Thymus (tissue), 11 donors: ENCODE measurements around the gene NKTR. TPM values are rescaled to one million over a fixed set of nuclear protein-coding genes. Genes with fewer than 3 reads are reported as not detected.

Source experiments
- DNase-seq, 9 donors: peaks; one replicate each; pipeline ENCODE4 v3.0.0-alpha.2; 2013; ENCODE audit warnings: low spot score in 9 of 9, low read depth in 6 of 9, missing footprints in 1 of 9
- H3K27ac ChIP-seq, 2 donors: one replicate each; pipeline ENCODE4 v1.5.1; 2013; ENCODE audit warnings: control low read depth in 1 of 2, low read depth in 1 of 2, low read length in 1 of 2, mild to moderate bottlenecking in 1 of 2, moderate library complexity in 1 of 2
- H3K27me3 ChIP-seq, 2 donors: one replicate each; pipeline ENCODE4 v1.5.1; 2013; ENCODE audit warnings: low read length in 1 of 2; ENCODE audit not compliant: control insufficient read depth in 2 of 2, insufficient read depth in 1 of 2
- H3K36me3 ChIP-seq, 2 donors: one replicate each; pipeline ENCODE4 v1.5.1; 2013; ENCODE audit warnings: low read length in 1 of 2, mild to moderate bottlenecking in 1 of 2, moderate library complexity in 1 of 2; ENCODE audit not compliant: control insufficient read depth in 2 of 2, insufficient read depth in 2 of 2
- H3K4me1 ChIP-seq, 2 donors: one replicate each; pipeline ENCODE4 v1.5.1; 2013; ENCODE audit warnings: low read length in 2 of 2; ENCODE audit not compliant: control insufficient read depth in 2 of 2, insufficient read depth in 2 of 2
- H3K4me3 ChIP-seq, 2 donors: one replicate each; pipeline ENCODE4 v1.5.1; 2013; ENCODE audit warnings: low read length in 2 of 2, control low read depth in 1 of 2, mild to moderate bottlenecking in 1 of 2
- H3K9me3 ChIP-seq, 2 donors: one replicate each; pipeline ENCODE4 v1.5.1; 2013; ENCODE audit warnings: low read length in 1 of 2, mild to moderate bottlenecking in 1 of 2; ENCODE audit not compliant: control insufficient read depth in 2 of 2, insufficient read depth in 1 of 2
- WGBS: extraction: QIAGEN DNeasy Blood & Tissue Kit; methylation state at CpG from one replicate; pipeline ENCODE4 v1.1.7; 2013; 5-methylcytosine and 5-hydroxymethylcytosine counted together
- polyA plus RNA-seq: library from polyadenylated mRNA; stranded (reverse); fragments of 200-250 nt; gene quantifications from one replicate; pipeline ENCODE4 v1.2.3, GENCODE V29; 2013
- total RNA-seq: library from RNA; stranded (reverse); fragments of 120-200 nt; gene quantifications from one replicate; pipeline ENCODE4 v1.2.4, GENCODE V29; 2013
- donor health status: healthy.

The NKTR gene
- total and polyA plus RNA-seq, 2 donors: 32.1 to 52.9 TPM

DNA sequence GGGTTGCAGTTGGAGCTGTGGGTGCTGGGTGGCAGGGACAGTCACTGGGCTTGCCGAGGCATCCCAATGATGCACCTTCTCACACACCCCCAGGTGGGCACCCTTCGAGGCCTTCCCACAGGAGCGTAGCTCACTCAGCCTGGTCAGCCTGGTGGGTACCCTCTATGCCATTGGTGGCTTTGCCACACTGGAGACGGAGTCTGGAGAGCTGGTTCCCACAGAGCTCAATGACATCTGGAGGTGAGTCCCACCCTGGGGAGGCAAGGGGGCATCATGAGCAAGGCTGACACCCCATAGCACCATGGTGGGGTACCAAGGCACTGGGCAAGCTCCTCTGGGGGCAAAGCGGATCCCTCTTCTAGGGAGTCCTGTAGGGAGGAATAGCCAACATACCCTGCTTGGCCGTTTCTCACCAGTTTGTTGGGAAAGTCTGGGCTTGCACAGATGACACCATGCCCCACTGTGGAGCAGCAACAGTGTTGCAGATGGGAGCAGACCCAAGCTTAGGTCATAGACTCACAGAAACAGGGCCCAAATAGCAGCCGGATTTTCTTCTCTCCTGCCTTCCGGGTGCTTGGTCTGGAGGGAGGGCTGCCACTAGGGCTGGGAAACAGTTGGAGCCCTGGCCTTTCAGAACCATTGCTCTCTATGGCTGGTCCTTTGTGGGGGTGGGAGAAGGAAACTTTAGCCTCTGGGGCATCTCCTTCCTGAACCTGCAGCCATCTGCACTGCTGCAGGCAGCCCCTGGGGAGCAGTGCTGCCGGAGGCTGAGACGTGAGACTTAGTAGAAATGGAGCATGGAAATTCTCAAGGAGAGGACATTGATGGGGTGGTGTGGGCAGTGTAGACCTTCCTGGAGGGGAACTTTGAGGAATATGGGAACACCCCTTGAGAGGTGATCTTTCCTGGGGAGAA lies 90.5 kb downstream of the NKTR start:
- Histone ChIP-seq H3K36me3 (no peaks in the 10 kb centered on the region), H3K9me3 (peaks cover 0 to under 1% of the 10 kb centered on the region in 2 donors), H3K27me3 (peaks cover 6 to 25% of the 10 kb centered on the region in 2 donors), H3K4me3 (no peak overlapping the region), H3K27ac (no peak overlapping the region), H3K4me1 (no peaks in the 10 kb centered on the region)
- 91% methylated on average over 10 of the region's 10 CpGs for WGBS
- no peak for DNase-seq

DNA sequence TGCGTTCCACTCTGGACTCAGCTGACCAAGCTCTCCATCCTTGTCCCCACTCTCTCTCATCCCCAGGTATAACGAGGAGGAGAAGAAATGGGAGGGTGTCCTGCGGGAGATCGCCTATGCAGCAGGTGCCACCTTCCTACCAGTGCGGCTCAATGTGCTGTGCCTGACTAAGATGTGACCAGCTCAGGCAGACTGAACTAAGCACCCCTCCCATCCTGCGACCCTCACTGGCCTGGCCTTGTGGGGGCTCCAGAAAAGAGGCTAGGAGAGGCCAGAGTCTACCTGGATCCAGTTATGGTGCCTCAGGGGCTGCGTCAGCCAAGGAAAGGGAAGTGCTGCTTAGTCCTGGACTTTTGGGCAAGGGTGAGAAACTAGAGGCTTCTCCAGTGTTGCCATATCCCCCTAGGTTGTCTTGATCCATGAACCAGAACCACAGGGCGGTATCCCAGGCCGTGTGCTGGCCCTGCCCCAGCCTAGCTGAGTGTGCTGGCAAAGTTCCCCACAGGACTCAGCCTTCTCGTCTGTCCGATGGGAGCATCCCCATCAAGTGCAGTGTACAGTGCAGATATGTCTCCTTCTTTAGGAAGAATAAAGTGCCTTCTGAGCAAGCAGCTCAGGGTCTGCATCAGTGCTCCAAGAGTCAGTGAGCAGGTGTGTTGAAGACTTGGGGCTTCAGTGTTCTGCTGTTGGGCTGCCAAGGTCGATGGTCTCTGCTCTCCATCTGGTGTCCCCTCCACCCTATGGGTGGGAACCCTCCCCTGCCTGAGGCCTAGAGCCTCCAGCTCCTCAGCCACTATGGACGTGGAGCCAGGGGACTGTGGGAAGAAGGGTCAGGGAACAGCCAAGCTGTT lies 91.6 kb downstream of the NKTR start:
- H3K27me3 ChIP-seq: peaks cover 0 to 15% of the 10 kb centered on the region in 2 donors
- no peaks in the 10 kb centered on the region for H3K4me1 ChIP-seq
- no peaks in the 10 kb centered on the region for H3K36me3 ChIP-seq
- no peak overlapping the region for H3K4me3 ChIP-seq
- DNase-seq: no peak
- WGBS: 88% methylated on average over 13 of the region's 13 CpGs
- H3K9me3 ChIP-seq: peaks cover 0 to 4% of the 10 kb centered on the region in 2 donors
- no peak overlapping the region for H3K27ac ChIP-seq

DNA sequence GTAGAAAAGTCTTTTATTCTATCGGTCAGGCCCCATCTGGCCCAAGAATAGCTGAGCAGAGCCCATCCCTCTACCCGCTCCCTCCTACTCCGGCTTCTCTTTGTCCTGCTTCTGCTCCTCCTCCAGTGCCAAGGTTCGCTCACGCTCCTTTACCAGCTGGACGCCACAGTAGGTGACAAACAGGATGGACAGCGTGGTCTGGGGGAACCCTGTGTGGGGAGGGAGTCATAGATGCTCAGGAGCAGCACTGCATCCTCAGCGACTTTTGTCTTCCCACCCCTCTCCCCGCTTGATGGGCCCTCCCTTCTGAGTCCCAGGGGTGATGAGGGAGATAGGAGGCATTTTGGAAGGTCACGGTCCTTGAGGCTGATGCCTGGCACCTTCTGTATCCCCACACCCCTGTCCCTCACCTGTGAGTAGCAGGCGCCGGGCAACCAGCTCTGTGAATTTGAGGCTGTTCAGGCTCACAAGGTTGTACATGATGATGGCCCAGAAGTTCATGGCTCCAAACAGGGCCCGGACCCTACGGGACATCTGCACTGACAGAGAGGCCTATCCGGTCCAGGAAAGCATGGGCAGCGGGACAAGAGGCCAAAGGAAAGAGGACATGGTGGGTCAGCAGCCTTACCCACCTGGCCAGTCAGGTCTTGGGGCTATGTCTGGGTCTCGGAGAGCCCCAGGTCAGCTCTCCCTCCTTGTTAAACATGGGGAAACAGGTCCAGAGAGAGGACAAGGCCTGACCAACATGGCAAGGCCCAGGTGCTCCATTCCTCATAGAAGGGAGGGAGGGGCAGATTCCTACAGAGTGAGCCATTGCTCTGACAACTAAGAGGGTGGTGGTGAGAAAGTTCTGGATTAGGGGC lies 92.4 kb downstream of the NKTR start:
- no peak for DNase-seq
- peaks cover 0 to 12% of the 10 kb centered on the region in 2 donors for H3K27me3 ChIP-seq
- 91% methylated on average over 17 of the region's 17 CpGs for WGBS

DNA sequence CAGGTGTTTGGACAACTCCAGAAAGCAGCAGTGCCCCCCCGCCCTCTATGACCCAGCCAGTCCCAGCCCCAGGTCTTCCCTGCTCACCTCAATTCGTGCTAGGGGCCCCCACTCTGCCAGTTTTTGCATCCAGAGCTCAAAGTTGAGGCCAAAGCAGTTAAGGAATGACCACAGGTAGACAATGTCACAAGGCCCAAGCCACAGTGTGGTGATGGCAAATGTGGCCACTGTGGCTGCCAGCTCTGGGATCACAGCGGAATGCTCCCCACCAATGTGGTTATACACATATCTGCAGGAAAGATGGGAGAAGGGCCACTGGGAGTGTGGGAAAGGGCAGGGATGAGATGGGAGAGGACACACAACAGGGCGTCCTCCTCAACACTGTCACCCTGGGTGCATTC lies 93.0 kb downstream of the NKTR start:
- Histone ChIP-seq H3K27ac (no peak overlapping the region), H3K27me3 (peaks cover 0 to 11% of the 10 kb centered on the region in 2 donors), H3K9me3 (peaks cover 0 to 4% of the 10 kb centered on the region in 2 donors), H3K36me3 (no peaks in the 10 kb centered on the region), H3K4me3 (no peak overlapping the region), H3K4me1 (no peaks in the 10 kb centered on the region)
- DNase-seq: no peak
- WGBS: 80% methylated on average over 4 of the region's 4 CpGs

More for the DNA sequence above, 92.4 kb downstream of the NKTR start:
- H3K4me1 ChIP-seq: no peaks in the 10 kb centered on the region
- H3K4me3 ChIP-seq: no peak overlapping the region
- no peaks in the 10 kb centered on the region for H3K36me3 ChIP-seq
- H3K27ac ChIP-seq: no peak overlapping the region
- H3K9me3 ChIP-seq: peaks cover 0 to 4% of the 10 kb centered on the region in 2 donors

DNA sequence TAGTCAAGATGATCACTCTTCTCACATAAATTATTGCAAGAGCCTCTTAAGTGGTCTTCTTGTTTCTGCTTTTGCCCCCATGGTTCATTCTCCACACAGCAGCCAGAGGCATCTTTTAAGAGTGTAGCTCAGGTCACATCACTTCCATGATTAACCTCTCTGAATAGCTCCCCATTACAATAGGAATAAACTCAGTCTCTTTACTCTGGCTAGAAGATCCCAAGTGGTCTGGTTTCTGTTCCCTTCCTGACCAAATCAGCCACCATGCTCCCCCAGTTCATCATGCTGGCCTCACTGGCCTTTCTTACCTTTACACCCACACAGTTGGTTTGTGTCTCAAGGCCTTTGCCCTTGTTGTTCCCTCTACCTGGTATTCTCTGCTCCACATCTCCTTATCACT lies 93.9 kb downstream of the NKTR start:
- Histone ChIP-seq H3K9me3 (peaks cover 0 to 4% of the 10 kb centered on the region in 2 donors), H3K4me3 (no peak overlapping the region), H3K4me1 (no peaks in the 10 kb centered on the region), H3K36me3 (no peaks in the 10 kb centered on the region), H3K27me3 (peaks cover 0 to 9% of the 10 kb centered on the region in 2 donors), H3K27ac (no peak overlapping the region)
- DNase-seq: no peak

DNA sequence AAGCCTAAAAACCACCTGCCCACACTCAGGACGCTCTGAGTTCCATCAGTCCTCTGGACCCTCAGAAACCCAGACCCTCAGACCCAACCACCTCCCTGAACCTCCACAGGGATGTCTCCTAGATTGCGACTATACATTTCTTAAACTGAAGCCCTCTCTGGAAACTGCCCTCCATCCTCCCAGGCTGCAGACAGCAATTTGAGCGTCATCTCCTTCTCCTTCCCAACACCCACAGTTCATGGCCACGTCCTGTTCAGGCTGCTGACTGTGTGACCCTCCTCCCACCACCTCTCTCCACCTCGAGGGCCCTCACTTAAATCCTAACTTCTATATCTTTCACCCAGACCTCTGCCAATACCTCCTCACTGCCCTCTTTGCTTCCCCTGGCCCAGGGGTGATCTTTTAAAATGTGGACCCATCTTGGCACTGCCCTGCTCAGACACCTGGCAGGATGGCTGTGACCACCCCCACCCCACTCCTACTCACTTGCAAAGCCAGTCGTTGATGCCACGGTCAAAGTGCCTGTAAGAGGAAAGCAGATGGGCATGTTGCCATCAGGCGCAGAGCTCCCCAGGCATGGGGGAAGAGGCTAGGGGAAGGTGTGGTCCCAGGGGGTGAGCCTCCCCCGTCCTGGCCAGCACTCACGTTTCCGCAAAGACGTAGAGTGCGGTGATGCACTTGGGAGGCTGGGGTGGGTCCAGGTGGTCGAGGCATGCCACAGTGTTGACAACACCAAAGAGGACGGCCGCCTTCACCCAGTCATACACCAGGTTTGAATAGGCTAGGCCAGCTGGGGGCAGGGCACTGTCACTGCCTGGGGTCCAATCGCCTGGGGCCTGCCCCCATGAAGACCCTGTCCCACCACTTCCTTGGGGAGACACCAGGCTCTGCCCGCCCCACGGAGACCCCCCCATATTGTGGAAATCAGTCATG lies 96.1 kb downstream of the NKTR start:
- H3K9me3 ChIP-seq: peaks cover 0 to 4% of the 10 kb centered on the region in 2 donors
- no peaks in the 10 kb centered on the region for H3K27me3 ChIP-seq
- H3K4me1 ChIP-seq: no peaks in the 10 kb centered on the region
- H3K27ac ChIP-seq: no peak overlapping the region
- DNase-seq: no peak
- WGBS: 83% methylated on average over 19 of the region's 19 CpGs
- H3K4me3 ChIP-seq: no peak overlapping the region
- H3K36me3 ChIP-seq: no peaks in the 10 kb centered on the region

DNA sequence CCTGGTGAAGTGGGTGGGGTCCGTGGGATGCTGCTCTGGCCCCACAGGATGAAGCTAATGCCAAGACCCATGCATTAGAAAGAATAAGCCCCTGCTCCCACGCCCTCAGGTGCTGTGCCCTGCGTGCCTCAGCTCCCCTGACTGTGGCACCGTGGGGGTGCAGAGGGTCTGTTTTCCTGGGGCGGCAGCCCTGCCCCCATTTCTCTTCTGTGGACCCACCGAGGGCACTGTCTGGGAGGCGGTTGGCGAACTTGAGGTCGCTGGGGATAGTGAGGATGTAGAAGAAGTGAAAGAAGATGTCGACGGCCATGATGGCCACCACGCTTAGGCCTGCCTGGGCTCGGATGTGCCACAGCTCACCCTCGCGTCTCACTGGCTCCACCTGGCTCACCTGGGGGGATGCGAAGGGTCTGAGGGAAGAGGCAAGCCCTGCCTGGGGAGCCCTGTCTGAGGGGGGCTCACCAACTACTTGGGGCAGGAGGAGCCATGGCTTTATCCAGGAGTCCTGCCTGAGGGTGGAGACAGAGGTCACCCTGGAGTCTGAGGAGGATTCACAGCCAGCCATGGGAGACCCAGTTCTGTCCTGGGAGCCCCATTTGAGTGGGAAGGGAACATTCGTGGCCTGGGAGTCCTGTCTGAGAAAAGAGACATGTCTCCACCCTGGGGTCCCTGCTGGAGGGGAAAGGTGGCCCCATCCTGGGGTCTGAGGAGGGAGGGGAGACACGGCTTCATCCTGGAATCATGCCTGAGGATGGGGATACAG lies 97.0 kb downstream of the NKTR start:
- Histone ChIP-seq H3K9me3 (peaks cover 1 to 4% of the 10 kb centered on the region in 2 donors), H3K27me3 (no peaks in the 10 kb centered on the region), H3K4me3 (no peak overlapping the region), H3K36me3 (no peaks in the 10 kb centered on the region), H3K27ac (no peak overlapping the region), H3K4me1 (no peaks in the 10 kb centered on the region)
- DNase-seq: no peak
- 91% methylated on average over 18 of the region's 18 CpGs for WGBS
